Endothelial cell of umbilical vein (primary cell): ENCODE results near the gene ANKIB1. TPM values are rescaled to one million over a fixed set of nuclear protein-coding genes. Genes with fewer than 3 reads are reported as not detected.

Source experiments
- BruUV-seq: library from RNA; stranded (reverse); fragments of 400-500 nt; replicated peaks from 2 replicates; lab custom pipeline; 2021; lab: Mats Ljungman, UMichigan
- CTCF ChIA-PET: fragments of 300-600, 350-600 bp; sonication (Branson Sonifier 250); formaldehyde crosslinking; loops from one replicate; lab custom pipeline; 2021; ENCODE audit warnings: antibody characterized with exemption, inconsistent platforms; lab: Charles Lee
- POLR2A ChIA-PET: fragments of 300-600, 350-600 bp; sonication (Branson Sonifier 250); formaldehyde crosslinking; loops from one replicate; lab custom pipeline; 2021; ENCODE audit warnings: antibody characterized with exemption, inconsistent platforms; lab: Charles Lee
- DNase-seq: peaks from one replicate; pipeline ENCODE4 v3.0.0-alpha.2; 2011; ENCODE audit warnings: low read depth, low spot score
- FAIRE-seq: peaks from 2 replicates; lab custom pipeline; 2011; peaks lifted over from hg19 to GRCh38; lab: Jason Lieb, UNC
- H2AFZ ChIP-seq: 2 replicates; pipeline ENCODE4 v1.6.0; 2012; ENCODE audit warnings: low read depth, low read length, control low read depth, inconsistent platforms
- H3K27ac ChIP-seq: 2 replicates; pipeline ENCODE4 v1.5.1; 2011; ENCODE audit warnings: low read depth, mild to moderate bottlenecking, control low read depth, low read length, moderate library complexity; ENCODE audit not compliant: insufficient read depth
- H3K27me3 ChIP-seq, 2 experiments: 2 replicates each; pipeline versions ENCODE4 v1.6.0 to v1.6.1; 2011; ENCODE audit warnings: low read length in 2 of 2, mixed read lengths in 1 of 2; ENCODE audit not compliant: control insufficient read depth in 2 of 2, insufficient read depth in 2 of 2
- H3K36me3 ChIP-seq, 2 experiments: 2 replicates in 1 of 2; 3 replicates in 1 of 2; pipeline ENCODE4 v1.5.1; 2011; ENCODE audit warnings: low read length in 2 of 2, mild to moderate bottlenecking in 1 of 2, moderate library complexity in 1 of 2; ENCODE audit not compliant: control insufficient read depth in 2 of 2, insufficient read depth in 2 of 2; ENCODE audit errors: extremely low read depth in 1 of 2
- H3K4me1 ChIP-seq: 3 replicates; pipeline ENCODE4 v1.5.1; 2011; ENCODE audit warnings: mild to moderate bottlenecking, low read length; ENCODE audit not compliant: control insufficient read depth, insufficient read depth; ENCODE audit errors: extremely low read depth
- H3K4me2 ChIP-seq: 2 replicates; pipeline ENCODE4 v1.6.1; 2011; ENCODE audit warnings: low read length, control low read depth, mixed read lengths; ENCODE audit not compliant: insufficient read depth
- H3K4me3 ChIP-seq, 3 experiments: fragments of 200-600 bp in 1 of 3; sonication (generic), shearing (Covaris generic) in 1 of 3; replicated peaks in 1 of 3; 2 replicates each; pipeline ENCODE4 v1.5.1; 2011 to 2016; ENCODE audit warnings: control low read depth in 3 of 3, low read length in 3 of 3, mild to moderate bottlenecking in 2 of 3, inconsistent platforms in 1 of 3, low read depth in 1 of 3, moderate library complexity in 1 of 3; ENCODE audit not compliant: insufficient read depth in 1 of 3
- H3K79me2 ChIP-seq: 2 replicates; pipeline ENCODE4 v1.6.0; 2012; ENCODE audit warnings: low read length, inconsistent platforms; ENCODE audit not compliant: control insufficient read depth, insufficient read depth
- H3K9ac ChIP-seq: replicated peaks from 2 replicates; pipeline ENCODE3; 2011; ENCODE audit warnings: low read length, control low read depth; ENCODE audit not compliant: insufficient read depth; ENCODE audit errors: extremely low read depth
- H3K9me1 ChIP-seq: replicated peaks from 3 replicates; pipeline ENCODE4 v1.6.0; 2011; ENCODE audit warnings: mild to moderate bottlenecking, low read length; ENCODE audit not compliant: control insufficient read depth, insufficient read depth; ENCODE audit errors: extremely low read depth
- H3K9me3 ChIP-seq: replicated peaks from 2 replicates; pipeline ENCODE4 v1.5.1; 2012; ENCODE audit warnings: low read length, inconsistent platforms; ENCODE audit not compliant: control insufficient read depth, insufficient read depth
- H4K20me1 ChIP-seq: replicated peaks from 2 replicates; pipeline ENCODE3; 2011; ENCODE audit warnings: mild to moderate bottlenecking, low read length; ENCODE audit not compliant: control insufficient read depth, insufficient read depth; ENCODE audit errors: extremely low read depth
- EZH2 ChIP-seq: IDR thresholded peaks from 2 replicates; pipeline ENCODE4 v1.6.1; 2012; ENCODE audit warnings: borderline replicate concordance, low read depth, mild to moderate bottlenecking, moderate library complexity, low read length, inconsistent platforms; ENCODE audit not compliant: severe bottlenecking
- FOS ChIP-seq: IDR thresholded peaks from 2 replicates; pipeline ENCODE4 v1.6.1; 2011; ENCODE audit warnings: mild to moderate bottlenecking, low read length, moderate library complexity, borderline replicate concordance; ENCODE audit not compliant: insufficient read depth
- GATA2 ChIP-seq: IDR thresholded peaks from 2 replicates; pipeline ENCODE4 v1.7.0; 2011; ENCODE audit warnings: low read depth, mild to moderate bottlenecking, moderate library complexity, mixed read lengths, low read length; ENCODE audit not compliant: insufficient read length, insufficient read depth
- MAX ChIP-seq: IDR thresholded peaks from 2 replicates; pipeline ENCODE4 v1.6.1; 2011; ENCODE audit not compliant: insufficient read depth, insufficient read length
- POLR2A ChIP-seq: IDR thresholded peaks from 2 replicates; pipeline ENCODE4 v1.6.1; 2012; ENCODE audit warnings: low read depth, mild to moderate bottlenecking, control low read depth, low read length
- dilution Hi-C: fragments of 300-500 bp; cut with MboI; formaldehyde crosslinking; loops from one replicate; pipeline ENCODE4 v1.15.0; 2019; ENCODE audit warnings: low sequenced_read_pairs; ENCODE audit not compliant: extremely low pct_ligation_motif_present
- intact Hi-C: fragments of 100-400 bp; cut with micrococcal nuclease; formaldehyde crosslinking; loops from one replicate; pipeline ENCODE4 v1.10.0; 2022
- polyA plus RNA-seq, 4 experiments: library from polyadenylated mRNA; depleted of rRNA in 3 of 4; stranded (reverse) in 3 of 4; unstranded in 1 of 4; fragments of >200 nt; gene quantifications; 2 replicates each; pipeline versions ENCODE4 v1.2.1 to v1.2.3, GENCODE V29; 2011 to 2012; ENCODE audit warnings: missing spikeins in 1 of 4
- total RNA-seq: library from RNA; stranded (reverse); gene quantifications from 2 replicates; pipeline ENCODE4 v1.2.3, GENCODE V29; 2021

ANKIB1 gene
- total and polyA plus RNA-seq, 2 donors (not counting 3 experiments of a cell fraction or from before 2014, with no cell fraction given) = 16.9 to 56.5 TPM

- Histone ChIP-seq H3K9me1 (no peaks in the 10 kb centered on the region), H3K79me2 (no peaks in the 10 kb centered on the region), H3K9ac (no peak overlapping the region), H3K27me3 (no peaks in the 10 kb centered on the region), H2AFZ (no peak overlapping the region), H3K4me3 (no peak overlapping the region), H3K4me1 (no peaks in the 10 kb centered on the region), H3K27ac (no peak overlapping the region), H4K20me1 (no peaks in the 10 kb centered on the region), H3K9me3 (no peaks in the 10 kb centered on the region), H3K4me2 (no peak overlapping the region), H3K36me3 (peaks cover 0 to 4% of the 10 kb centered on the region in 2 experiments)
- BruUV-seq = no TSS peak
- POLR2A ChIA-PET = no interaction called here
- FAIRE-seq (no peak), DNase-seq (no peak)
- intact Hi-C loops (no loop called here), dilution Hi-C loops (no loop called here)
- CTCF ChIA-PET = interaction anchor here (1.2 kb wide), 1 partner anchor 79 kb away, joined by 3 read pairs; no protein-coding TSS in a partner anchor
- TF ChIP-seq FOS = no peak
- TF ChIP-seq POLR2A = no peak
- no peak for TF ChIP-seq EZH2
- TF ChIP-seq MAX = no peak
Measured at GRCh38 chr7:92368741-92369140, 123.0 kb downstream of the ANKIB1 start.

GRCh38 chr7:92375013-92375412 is 129.2 kb downstream of the ANKIB1 start:
- H3K4me1 ChIP-seq = no peaks in the 10 kb centered on the region
- ChIA-PET CTCF (no interaction called here), POLR2A (no interaction called here)
- H3K9ac ChIP-seq = no peak overlapping the region
- H3K36me3 ChIP-seq = peaks cover 4 to 5% of the 10 kb centered on the region in 2 experiments
- no TSS peak for BruUV-seq
- DNase-seq = no peak
- no peaks in the 10 kb centered on the region for H3K79me2 ChIP-seq
- dilution Hi-C loops (no loop called here), intact Hi-C loops (no loop called here)
- no peaks in the 10 kb centered on the region for H3K9me3 ChIP-seq
- H4K20me1 ChIP-seq = no peaks in the 10 kb centered on the region
- FAIRE-seq = no peak
- H3K4me3 ChIP-seq = no peak overlapping the region
- TF ChIP-seq GATA2 = no peak
- no peak overlapping the region for H3K4me2 ChIP-seq
- H2AFZ ChIP-seq = no peak overlapping the region
- H3K9me1 ChIP-seq = no peaks in the 10 kb centered on the region
- no peaks in the 10 kb centered on the region for H3K27me3 ChIP-seq
- H3K27ac ChIP-seq = no peak overlapping the region
